ENCODE results near the gene FBXO28. TPM values are rescaled to one million over a fixed set of nuclear protein-coding genes. Genes with fewer than 3 reads are reported as not detected.

FBXO28 gene
- total and polyA plus RNA-seq, 2 donors (not counting 3 experiments of a cell fraction or from before 2014, with no cell fraction given): 8.9 to 32.6 TPM

GRCh38 chr1:224109981-224110380 lies 3.9 kb upstream of the FBXO28 start:
- ChIA-PET CTCF (interaction anchor here (6.1 kb wide), 1 partner anchor 59 kb away, joined by 62 read pairs; no protein-coding TSS in a partner anchor), POLR2A (no interaction called here)
- DNase-seq (ENCODE audit: low read depth, low spot score): no peak
- H3K4me3 ChIP-seq (replicated peaks in 1 of 3; ENCODE audit: insufficient read depth in 1 of 3, low read depth in 1 of 3, low read length in 3 of 3): no peak overlapping the region
- dilution Hi-C loops (cut with MboI; ENCODE audit: extremely low pct_ligation_motif_present, low sequenced_read_pairs): no loop called here
- no peaks in the 10 kb centered on the region for H4K20me1 ChIP-seq (replicated peaks; ENCODE audit: control insufficient read depth, extremely low read depth, insufficient read depth, low read length)
- H2AFZ ChIP-seq (ENCODE audit: low read depth, low read length): no peak overlapping the region
- no peaks in the 10 kb centered on the region for H3K9me3 ChIP-seq (replicated peaks; ENCODE audit: control insufficient read depth, insufficient read depth, low read length)
- peaks cover 19% of the 10 kb centered on the region for H3K4me1 ChIP-seq (ENCODE audit: control insufficient read depth, extremely low read depth, insufficient read depth, low read length)
- intact Hi-C loops (cut with micrococcal nuclease): loop anchor here (5.0 kb wide), 2 partner anchors 72 to 298 kb away; partner anchors contain the start of gene DEGS1
- H3K9ac ChIP-seq (replicated peaks; ENCODE audit: extremely low read depth, insufficient read depth, low read length): no peak overlapping the region
- H3K79me2 ChIP-seq (ENCODE audit: control insufficient read depth, insufficient read depth, low read length): peaks cover 16% of the 10 kb centered on the region
- no peak overlapping the region for H3K27ac ChIP-seq (ENCODE audit: insufficient read depth, low read depth, low read length)
- no peaks in the 10 kb centered on the region for H3K36me3 ChIP-seq (ENCODE audit: control insufficient read depth in 2 of 2, extremely low read depth in 1 of 2, insufficient read depth in 2 of 2, low read length in 2 of 2)
- TF ChIP-seq EZH2 (IDR thresholded peaks at IDR 0.05; ENCODE audit: borderline replicate concordance, low read depth, low read length, severe bottlenecking) (no peak), POLR2A (IDR thresholded peaks at IDR 0.05; ENCODE audit: low read depth, low read length) (no peak), GATA2 (IDR thresholded peaks at IDR 0.05; ENCODE audit: insufficient read depth, insufficient read length, low read depth, low read length) (no peak)
- no TSS peak for BruUV-seq (replicated peaks)
- H3K4me2 ChIP-seq (ENCODE audit: insufficient read depth, low read length): no peak overlapping the region
- no peaks in the 10 kb centered on the region for H3K9me1 ChIP-seq (replicated peaks; ENCODE audit: control insufficient read depth, extremely low read depth, insufficient read depth, low read length)
- no peaks in the 10 kb centered on the region for H3K27me3 ChIP-seq (ENCODE audit: control insufficient read depth in 2 of 2, insufficient read depth in 2 of 2, low read length in 2 of 2)
- no peak for FAIRE-seq

- ChIA-PET CTCF (no interaction called here), POLR2A (no interaction called here)
- no peak for TF ChIP-seq EZH2 (IDR thresholded peaks at IDR 0.05; ENCODE audit: borderline replicate concordance, low read depth, low read length, severe bottlenecking)
- TF ChIP-seq POLR2AphosphoS5 (IDR thresholded peaks at IDR 0.05; ENCODE audit: insufficient read depth, low read depth, low read length): no peak
- no peak for TF ChIP-seq GATA2 (IDR thresholded peaks at IDR 0.05; ENCODE audit: insufficient read depth, insufficient read length, low read depth, low read length)
- TF ChIP-seq FOS (IDR thresholded peaks at IDR 0.05; ENCODE audit: borderline replicate concordance, insufficient read depth, low read length): no peak
- no peak for TF ChIP-seq MYC (IDR thresholded peaks at IDR 0.05; ENCODE audit: low read depth, low read length)
- TF ChIP-seq CTCF (IDR thresholded peaks at IDR 0.05; ENCODE audit: extremely low read depth in 1 of 2, insufficient read depth in 1 of 2, low read depth in 1 of 2, low read length in 2 of 2): no peak
- BruUV-seq (replicated peaks): no TSS peak
- Histone ChIP-seq H3K9me1 (replicated peaks; ENCODE audit: control insufficient read depth, extremely low read depth, insufficient read depth, low read length) (no peaks in the 10 kb centered on the region), H4K20me1 (replicated peaks; ENCODE audit: control insufficient read depth, extremely low read depth, insufficient read depth, low read length) (no peaks in the 10 kb centered on the region), H3K36me3 (ENCODE audit: control insufficient read depth in 2 of 2, extremely low read depth in 1 of 2, insufficient read depth in 2 of 2, low read length in 2 of 2) (no peaks in the 10 kb centered on the region), H3K4me2 (ENCODE audit: insufficient read depth, low read length) (no peak overlapping the region), H3K4me1 (ENCODE audit: control insufficient read depth, extremely low read depth, insufficient read depth, low read length) (peaks cover 21% of the 10 kb centered on the region), H3K9me3 (replicated peaks; ENCODE audit: control insufficient read depth, insufficient read depth, low read length) (no peaks in the 10 kb centered on the region), H3K27me3 (ENCODE audit: control insufficient read depth in 2 of 2, insufficient read depth in 2 of 2, low read length in 2 of 2) (no peaks in the 10 kb centered on the region), H3K79me2 (ENCODE audit: control insufficient read depth, insufficient read depth, low read length) (peaks cover 45% of the 10 kb centered on the region), H3K9ac (replicated peaks; ENCODE audit: extremely low read depth, insufficient read depth, low read length) (no peak overlapping the region), H3K27ac (ENCODE audit: insufficient read depth, low read depth, low read length) (no peak overlapping the region), H2AFZ (ENCODE audit: low read depth, low read length) (no peak overlapping the region), H3K4me3 (replicated peaks in 1 of 3; ENCODE audit: insufficient read depth in 1 of 3, low read depth in 1 of 3, low read length in 3 of 3) (no peak overlapping the region)
- dilution Hi-C loops (cut with MboI; ENCODE audit: extremely low pct_ligation_motif_present, low sequenced_read_pairs): no loop called here
- intact Hi-C loops (cut with micrococcal nuclease): loop anchor here (5.0 kb wide), 2 partner anchors 69 to 301 kb away; partner anchors contain the start of gene DEGS1
- DNase-seq (ENCODE audit: low read depth, low spot score): no peak
- no peak for FAIRE-seq
Measured at GRCh38 chr1:224113005-224113404, 906 bp upstream of the FBXO28 start.

Measured in endothelial cell of umbilical vein (primary cell).